GM12878 (cell line): Measurements from ENCODE around the gene TEAD4. TPM values are rescaled to one million over a fixed set of nuclear protein-coding genes. Genes with fewer than 3 reads are reported as not detected.

Source experiments
- ATAC-seq: fragments of 200-7000 bp; cut with Tn5 transposase; 3 replicates; pipeline ENCODE4 v1.9.1; 2020; ENCODE audit warnings: mild to moderate bottlenecking, moderate library complexity
- BruUV-seq: library from RNA; stranded (reverse); fragments of 400-500 nt; replicated peaks from 2 replicates; lab custom pipeline; 2021; lab: Mats Ljungman, UMichigan
- CTCF ChIA-PET: fragments of 300-600 bp; sonication (Branson Sonifier 250); formaldehyde crosslinking; extraction: SDS; loops from one replicate; lab custom pipeline; 2021; ENCODE audit warnings: inconsistent platforms; lab: Yijun Ruan, JAX
- POLR2A ChIA-PET: fragments of 350-600 bp; formaldehyde crosslinking; extraction: SDS; loops from one replicate; lab custom pipeline; 2021; ENCODE audit warnings: inconsistent platforms; lab: Charles Lee
- RAD21 ChIA-PET: fragments of 300-600 bp; sonication (Branson Sonifier 250); formaldehyde crosslinking; loops from one replicate; lab custom pipeline; 2023; ENCODE audit warnings: antibody characterized with exemption; ENCODE audit not compliant: unreplicated experiment; lab: Charles Lee
- SMC1A ChIA-PET: fragments of 300-600 bp; sonication (Branson Sonifier 250); formaldehyde crosslinking; loops from one replicate; lab custom pipeline; 2023; ENCODE audit not compliant: unreplicated experiment, uncharacterized antibody; lab: Charles Lee
- DNase-seq: peaks from one replicate; pipeline ENCODE4 v3.0.0-alpha.2; 2011; ENCODE audit warnings: low read depth, low spot score
- FAIRE-seq: peaks from 3 replicates; lab custom pipeline; 2011; peaks lifted over from hg19 to GRCh38; lab: Jason Lieb, UNC
- H2AFZ ChIP-seq: 2 replicates; pipeline ENCODE4 v1.6.0; 2011; ENCODE audit warnings: low read depth, low read length, control low read depth; ENCODE audit not compliant: control insufficient read depth
- H3K27ac ChIP-seq: 2 replicates; pipeline ENCODE4 v1.5.1; 2011; ENCODE audit warnings: control low read depth; ENCODE audit not compliant: control insufficient read depth, insufficient read depth
- H3K27me3 ChIP-seq, 2 experiments: replicated peaks in 1 of 2; 2 replicates each; pipeline versions ENCODE4 v1.6.0 to v1.6.1; 2011; ENCODE audit warnings: low read length in 1 of 2; ENCODE audit not compliant: control insufficient read depth in 2 of 2, insufficient read depth in 2 of 2
- H3K36me3 ChIP-seq, 2 experiments: 2 replicates each; pipeline ENCODE4 v1.5.1; 2011; ENCODE audit warnings: low read length in 1 of 2; ENCODE audit not compliant: control insufficient read depth in 2 of 2, insufficient read depth in 2 of 2
- H3K4me1 ChIP-seq: 2 replicates; pipeline ENCODE4 v1.6.1; 2011; ENCODE audit warnings: mild to moderate bottlenecking, low read length, moderate library complexity, mixed read lengths; ENCODE audit not compliant: control insufficient read depth, insufficient read depth
- H3K4me2 ChIP-seq: 2 replicates; pipeline ENCODE4 v1.6.0; 2011; ENCODE audit warnings: control low read depth; ENCODE audit not compliant: control insufficient read depth, insufficient read depth
- H3K4me3 ChIP-seq: fragments of 200-600 bp; sonication (generic); 2 replicates; pipeline ENCODE4 v1.5.1; 2016
- H3K79me2 ChIP-seq: 2 replicates; pipeline ENCODE4 v1.6.0; 2011; ENCODE audit warnings: low read length; ENCODE audit not compliant: control insufficient read depth, insufficient read depth
- H3K9ac ChIP-seq: 2 replicates; pipeline ENCODE4 v1.8.0; 2011; ENCODE audit warnings: low read length, control low read depth, mixed read lengths; ENCODE audit not compliant: control insufficient read depth, insufficient read depth
- H3K9me3 ChIP-seq: replicated peaks from 3 replicates; pipeline ENCODE4 v1.5.1; 2011; ENCODE audit warnings: mild to moderate bottlenecking, low read length; ENCODE audit not compliant: control insufficient read depth, insufficient read depth
- H4K20me1 ChIP-seq: 2 replicates; pipeline ENCODE4 v1.6.0; 2011; ENCODE audit not compliant: control insufficient read depth, insufficient read depth
- BACH1 ChIP-seq: fragments of 450-650 bp; IDR thresholded peaks from 2 replicates; pipeline ENCODE4 v1.6.1; 2017; ENCODE audit warnings: mild to moderate bottlenecking, borderline replicate concordance
- CBX5 ChIP-seq: sonication (generic); IDR thresholded peaks from 2 replicates; pipeline ENCODE4 v1.6.1; 2016; ENCODE audit warnings: low read depth, moderate library complexity, mild to moderate bottlenecking, inconsistent platforms
- HDAC6 ChIP-seq: fragments of 200-600 bp; sonication (generic); IDR thresholded peaks from one replicate; pipeline ENCODE4 v1.8.0; 2017; ENCODE audit warnings: antibody characterized with exemption; ENCODE audit not compliant: unreplicated experiment
- IKZF1 ChIP-seq: fragments of 450-650 bp; conservative IDR thresholded peaks from 2 replicates; pipeline ENCODE4 v1.6.1; 2017; ENCODE audit warnings: antibody characterized with exemption, mild to moderate bottlenecking
- JUNB ChIP-seq: IDR thresholded peaks from 2 replicates; pipeline ENCODE4 v1.6.1; 2016; ENCODE audit warnings: antibody characterized with exemption, mild to moderate bottlenecking
- MEF2B ChIP-seq: fragments of 450-650 bp; IDR thresholded peaks from 2 replicates; pipeline ENCODE4 v1.6.1; 2018; ENCODE audit warnings: mild to moderate bottlenecking, moderate library complexity; ENCODE audit not compliant: partially characterized antibody, poor library complexity, severe bottlenecking
- REST ChIP-seq: IDR thresholded peaks from 2 replicates; pipeline ENCODE4 v1.6.1; 2012; ENCODE audit warnings: mild to moderate bottlenecking, low read depth, low read length
- SIN3A ChIP-seq: IDR thresholded peaks from 2 replicates; pipeline ENCODE4 v1.6.1; 2012; ENCODE audit warnings: low read depth, low read length, improper control_type of control experiment
- SUZ12 ChIP-seq: fragments of 200-600 bp; sonication (generic); IDR thresholded peaks from one replicate; pipeline ENCODE4 v1.6.1; 2018; ENCODE audit warnings: antibody characterized with exemption, mild to moderate bottlenecking; ENCODE audit not compliant: unreplicated experiment
- TCF7 ChIP-seq: IDR thresholded peaks from 2 replicates; pipeline ENCODE4 v1.6.1; 2014; ENCODE audit warnings: antibody characterized with exemption, borderline replicate concordance
- ZNF384 ChIP-seq: IDR thresholded peaks from 2 replicates; pipeline ENCODE4 v1.6.1; 2012; ENCODE audit warnings: low read depth, mild to moderate bottlenecking, low read length, improper control_type of control experiment, borderline replicate concordance
- WGBS: methylation state at CpG from one replicate; pipeline ENCODE4 v1.1.6; 2016; ENCODE audit warnings: low lambda C conversion rate; ENCODE audit not compliant: insufficient replicate concordance, insufficient coverage; ENCODE audit errors: missing lambda C conversion rate; 5-methylcytosine and 5-hydroxymethylcytosine counted together
- in situ Hi-C: fragments of 300-500 bp; cut with MboI; formaldehyde crosslinking; loops from 9 replicates; pipeline ENCODE4 v1.14.3; 2018; ENCODE audit warnings: mixed read lengths
- intact Hi-C: fragments of 100-400 bp; cut with micrococcal nuclease; formaldehyde crosslinking; loops from one replicate; pipeline ENCODE4 v1.14.2; 2022; ENCODE audit not compliant: unreplicated experiment
- polyA plus RNA-seq, 11 experiments: library from polyadenylated mRNA; depleted of rRNA in 4 of 11; unstranded in 6 of 11; stranded (reverse) in 5 of 11; fragments of >200 nt; fragmentation: Nextera tagmentation in 4 of 11; fragmentation: Illumina TruSeq in 1 of 11; extraction: Ambion mirVana in 4 of 11; extraction: Trizol in 1 of 11; gene quantifications; 1 replicate in 1 of 11; 2 replicates in 10 of 11; pipeline versions ENCODE4 v1.2.1 to v1.2.3, GENCODE V29; 2011 to 2016; ENCODE audit warnings: inconsistent platforms in 2 of 11, missing spikeins in 2 of 11, low read depth in 1 of 11
- total RNA-seq, 4 experiments: library from RNA; depleted of rRNA in 3 of 4; stranded (reverse); fragments of >200 nt in 3 of 4; fragmentation: Illumina TruSeq in 1 of 4; extraction: Trizol in 1 of 4; gene quantifications; 2 replicates each; pipeline versions ENCODE4 v1.2.1 to v1.2.3, GENCODE V29; 2013 to 2021

Gene TEAD4
- total and polyA plus RNA-seq, 10 of the 15 experiments (the other 5 are each of a cell fraction or from before 2014, with no cell fraction given), result 0.04 to 0.68 (median 0.31) TPM; not detected in 4

GRCh38 chr12:2959505-2960389 lies 550 bp downstream of the TEAD4 start:
- 11% methylated on average over 82 of the region's 104 CpGs for WGBS

More at GRCh38 chr12:2959505-2960389, 550 bp downstream of the TEAD4 start:
- SMC1A ChIA-PET, result no interaction called here
- no peak overlapping the region for H3K27ac ChIP-seq
- CTCF ChIA-PET, result no interaction called here
- in situ Hi-C loops, result no loop called here
- no peak for DNase-seq
- no peaks in the 10 kb centered on the region; the same call in 1 of the 2 replicates for H4K20me1 ChIP-seq
- intact Hi-C loops, result no loop called here
- H3K4me1 ChIP-seq, result no peaks in the 10 kb centered on the region; the same call in 1 of the 2 replicates
- no TSS peak for BruUV-seq
- H3K36me3 ChIP-seq, result no peaks in the 10 kb centered on the region
- peaks cover 3 to 11% of the 10 kb centered on the region in 2 experiments; a peak in 3 of 4 replicates for H3K27me3 ChIP-seq
- RAD21 ChIA-PET, result no interaction called here
- peak overlapping the region; percentile 16; the same call in 1 of the 2 replicates for H3K9ac ChIP-seq
- H3K4me2 ChIP-seq, result peak overlapping the region; percentile 74
- H3K9me3 ChIP-seq, result no peaks in the 10 kb centered on the region
- peak; percentile 79 for ATAC-seq
- POLR2A ChIA-PET, result no interaction called here
- FAIRE-seq, result no peak
- TF ChIP-seq BACH1 (no peak), TCF7 (no peak), SUZ12 (peak; percentile 78), ZNF384 (no peak), CBX5 (no peak), SIN3A (no peak), REST (no peak), MEF2B (no peak), HDAC6 (peak; percentile 68), IKZF1 (no peak), JUNB (no peak)
- peak overlapping the region; percentile 44; the same call in 1 of the 2 replicates for H3K4me3 ChIP-seq
- no peaks in the 10 kb centered on the region for H3K79me2 ChIP-seq
- H2AFZ ChIP-seq, result peak overlapping the region; percentile 58
